Uterus (tissue), 4 donors: ENCODE results near the gene ALDH6A1. TPM values are rescaled to one million over a fixed set of nuclear protein-coding genes. Genes with fewer than 3 reads are reported as not detected.
"Not testable (repeated sequence)": the region's sequence is repeated elsewhere in the genome, so short reads cannot be mapped to it uniquely, and the experiment has no call there.

Experiments used
- DNase-seq, 2 donors: peaks; one replicate each; pipeline ENCODE4 v3.0.0-alpha.2; 2019 to 2020
- H3K27ac ChIP-seq, 2 donors: fragments of 200-600 bp; sonication (generic); 1 replicate in 1 of 2; 2 replicates in 1 of 2; pipeline ENCODE4 v1.5.1; 2016 to 2018
- H3K27me3 ChIP-seq, 2 donors: fragments of 200-600 bp; sonication (generic); one replicate each; pipeline ENCODE4 v1.5.1; 2018 to 2019; ENCODE audit warnings: control low read depth in 1 of 2
- H3K36me3 ChIP-seq, 2 donors: fragments of 200-600 bp; sonication (generic); one replicate each; pipeline ENCODE4 v1.5.1; 2019; ENCODE audit warnings: control low read depth in 1 of 2
- H3K4me1 ChIP-seq, 2 donors: fragments of 200-600 bp; sonication (generic); one replicate each; pipeline ENCODE4 v1.5.1; 2018 to 2019; ENCODE audit warnings: control low read depth in 1 of 2
- H3K4me3 ChIP-seq, 2 donors: fragments of 200-600 bp; sonication (generic); 1 replicate in 1 of 2; 2 replicates in 1 of 2; pipeline ENCODE4 v1.5.1; 2018 to 2019; ENCODE audit warnings: mild to moderate bottlenecking in 1 of 2
- H3K9me3 ChIP-seq, 2 donors: fragments of 200-600 bp; sonication (generic); one replicate each; pipeline ENCODE4 v1.5.1; 2019; ENCODE audit warnings: control low read depth in 1 of 2
- CTCF ChIP-seq, 4 experiments: fragments of 200-600 bp in 2 of 4; fragments of 450-650 bp in 2 of 4; sonication (generic) in 2 of 4; IDR thresholded peaks; one replicate each; pipeline ENCODE4 v1.5.1; 2016 to 2019; ENCODE audit warnings: antibody characterized with exemption in 4 of 4, mild to moderate bottlenecking in 2 of 4, moderate library complexity in 1 of 4
- POLR2A ChIP-seq, 2 donors: fragments of 450-650 bp; IDR thresholded peaks; one replicate each; pipeline ENCODE4 v1.6.1; 2016; ENCODE audit warnings: antibody characterized with exemption in 2 of 2, mild to moderate bottlenecking in 1 of 2, moderate library complexity in 1 of 2
- intact Hi-C: fragments of 100-400 bp; cut with DNase I; formaldehyde crosslinking; loops from one replicate; pipeline ENCODE4 v1.15.1; 2023; ENCODE audit warnings: low total_unique reads
- total RNA-seq, 4 donors: library from RNA; depleted of rRNA in 3 of 4; stranded (reverse); fragments of >200 nt in 3 of 4; gene quantifications; one replicate each; pipeline versions ENCODE4 v1.1.0 to v1.2.4, GENCODE V29; 2014 to 2023
- donor health status: DM: yes; HTN: yes; CAD: no.

ALDH6A1 gene
- 10 to 100 TPM in 3 of 4 donors, 1 to 10 TPM in 1; 10.0 to 85.0 (median 49.5) TPM for total RNA-seq

- intact Hi-C loops = no loop called here
- H3K4me3 ChIP-seq = peak within 1 kb of the TSS; percentile 84 to 90
- peaks cover 0 to 7% of the 10 kb centered on the region in 2 donors for H3K4me1 ChIP-seq
- TF ChIP-seq POLR2A (IDR thresholded peaks at IDR 0.05) = peak; percentile 85 to 96
- TF ChIP-seq CTCF (IDR thresholded peaks at IDR 0.05) = peak in 2 of 4 experiments; percentile 4 to 34
- no peaks in the 10 kb centered on the region for H3K36me3 ChIP-seq
- H3K9me3 ChIP-seq = no peaks in the 10 kb centered on the region
- H3K27ac ChIP-seq = peak within 1 kb of the TSS; percentile 84 to 89
- peak; percentile 100 for DNase-seq
- no peaks in the 10 kb centered on the region for H3K27me3 ChIP-seq
Measured at GRCh38 chr14:74084277-74085046, at the start of gene ALDH6A1, which contains the start of gene LIN52. TSS of gene ALDH6A1 (minus strand) at chr14:74084453. CDS start at chr14:74084394, 59 bp downstream. TSS of gene LIN52 (plus strand) at chr14:74084956. CDS start at chr14:74084975, 19 bp downstream.

- H3K36me3 ChIP-seq = no peaks in the 10 kb centered on the region
- no peak for DNase-seq
- H3K4me1 ChIP-seq = no peaks in the 10 kb centered on the region
- intact Hi-C loops = no loop called here
- no peaks in the 10 kb centered on the region for H3K27me3 ChIP-seq
- H3K9me3 ChIP-seq = no peaks in the 10 kb centered on the region
- TF ChIP-seq CTCF (IDR thresholded peaks at IDR 0.05) (no peak), POLR2A (IDR thresholded peaks at IDR 0.05) (no peak)
- no peak overlapping the region for H3K4me3 ChIP-seq
- no peak overlapping the region for H3K27ac ChIP-seq
Measured at GRCh38 chr14:74127634-74128033, 43.4 kb upstream of the ALDH6A1 start.

GRCh38 chr14:74126315-74127013, 42.2 kb upstream of the ALDH6A1 start:
- intact Hi-C loops = no loop called here
- H3K9me3 ChIP-seq = no peaks in the 10 kb centered on the region
- H3K27me3 ChIP-seq = no peaks in the 10 kb centered on the region
- DNase-seq = no peak
- H3K4me3 ChIP-seq = no peak overlapping the region
- TF ChIP-seq CTCF (IDR thresholded peaks at IDR 0.05) = no peak
- no peak for TF ChIP-seq POLR2A (IDR thresholded peaks at IDR 0.05)
- no peaks in the 10 kb centered on the region for H3K4me1 ChIP-seq
- H3K36me3 ChIP-seq = no peaks in the 10 kb centered on the region
- no peak overlapping the region for H3K27ac ChIP-seq

GRCh38 chr14:74125487-74125886, 41.2 kb upstream of the ALDH6A1 start:
- H3K36me3 ChIP-seq, H3K4me3 ChIP-seq, H3K4me1 ChIP-seq, intact Hi-C loops, H3K9me3 ChIP-seq, DNase-seq, H3K27me3 ChIP-seq, H3K27ac ChIP-seq: not testable (repeated sequence)

GRCh38 chr14:74111395-74112216, 27.4 kb upstream of the ALDH6A1 start:
- peak; percentile 27 to 47 (median 35) for TF ChIP-seq CTCF (IDR thresholded peaks at IDR 0.05)
- H3K4me3 ChIP-seq, H3K4me1 ChIP-seq, H3K36me3 ChIP-seq, DNase-seq, intact Hi-C loops, H3K27ac ChIP-seq, H3K27me3 ChIP-seq, H3K9me3 ChIP-seq: not testable (repeated sequence)
